Measurements from ENCODE around the gene CABCOCO1.
A peak's percentile ranks its signal among the peaks of the same experiment; 100 is the strongest.
"Not testable (repeated sequence)": the region's sequence is repeated elsewhere in the genome, so short reads cannot be mapped to it uniquely, and the experiment has no call there.

Gene CABCOCO1

GRCh38 chr10:61735882-61736281 is 73.2 kb downstream of the CABCOCO1 start:
- H3K9me3 ChIP-seq (ENCODE audit: control insufficient read depth, insufficient read depth, low read length) = no peaks in the 10 kb centered on the region
- DNase-seq (ENCODE audit: low read depth, low spot score) = no peak
- H3K4me3 ChIP-seq (ENCODE audit: low read length) = no peak overlapping the region
- no peaks in the 10 kb centered on the region for H3K4me1 ChIP-seq (ENCODE audit: control insufficient read depth, insufficient read depth, low read length)
- no CpG with 5 or more reads among the region's 3 CpGs for WGBS (ENCODE audit: insufficient coverage, insufficient read length)
- no peak overlapping the region for H3K27ac ChIP-seq (ENCODE audit: low read length)
- H3K27me3 ChIP-seq (ENCODE audit: control insufficient read depth, insufficient read depth, low read length) = no peaks in the 10 kb centered on the region
- H3K36me3 ChIP-seq (ENCODE audit: control insufficient read depth, insufficient read depth, low read length) = no peaks in the 10 kb centered on the region

GRCh38 chr10:61737455-61737854 is 74.7 kb downstream of the CABCOCO1 start:
- not testable (repeated sequence) for H3K27me3 ChIP-seq (ENCODE audit: control insufficient read depth, insufficient read depth, low read length); DNase-seq (ENCODE audit: low read depth, low spot score); H3K36me3 ChIP-seq (ENCODE audit: control insufficient read depth, insufficient read depth, low read length); H3K4me1 ChIP-seq (ENCODE audit: control insufficient read depth, insufficient read depth, low read length); H3K4me3 ChIP-seq (ENCODE audit: low read length); H3K9me3 ChIP-seq (ENCODE audit: control insufficient read depth, insufficient read depth, low read length); H3K27ac ChIP-seq (ENCODE audit: low read length)
- no CpG with 5 or more reads among the region's 6 CpGs for WGBS (ENCODE audit: insufficient coverage, insufficient read length)

DNA sequence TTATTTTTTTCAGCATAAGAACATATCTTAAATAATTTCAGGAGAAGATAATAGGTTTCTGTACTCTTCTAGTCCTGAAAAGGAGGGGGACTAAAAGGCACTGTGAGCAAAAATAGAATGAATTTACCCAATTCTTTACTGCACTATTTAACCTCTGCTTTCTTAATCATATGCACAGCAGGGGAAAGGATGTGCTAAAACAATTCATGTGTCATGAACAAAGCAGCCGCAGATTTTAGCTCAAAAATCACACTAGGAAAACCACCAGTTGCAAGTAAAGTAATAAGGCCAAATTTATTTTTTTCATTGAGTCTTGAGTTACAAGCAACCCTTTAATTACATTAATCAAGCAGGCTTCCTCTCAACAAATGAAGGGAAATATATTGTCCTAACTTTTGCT is 80.1 kb downstream of the CABCOCO1 start:
- DNase-seq (ENCODE audit: low read depth, low spot score) = no peak
- Histone ChIP-seq H3K9me3 (ENCODE audit: control insufficient read depth, insufficient read depth, low read length) (no peaks in the 10 kb centered on the region), H3K27me3 (ENCODE audit: control insufficient read depth, insufficient read depth, low read length) (no peaks in the 10 kb centered on the region), H3K27ac (ENCODE audit: low read length) (no peak overlapping the region), H3K4me3 (ENCODE audit: low read length) (no peak overlapping the region), H3K4me1 (ENCODE audit: control insufficient read depth, insufficient read depth, low read length) (no peaks in the 10 kb centered on the region), H3K36me3 (ENCODE audit: control insufficient read depth, insufficient read depth, low read length) (no peaks in the 10 kb centered on the region)
- no CpG with 5 or more reads among the region's 1 CpG for WGBS (ENCODE audit: insufficient coverage, insufficient read length)

DNA sequence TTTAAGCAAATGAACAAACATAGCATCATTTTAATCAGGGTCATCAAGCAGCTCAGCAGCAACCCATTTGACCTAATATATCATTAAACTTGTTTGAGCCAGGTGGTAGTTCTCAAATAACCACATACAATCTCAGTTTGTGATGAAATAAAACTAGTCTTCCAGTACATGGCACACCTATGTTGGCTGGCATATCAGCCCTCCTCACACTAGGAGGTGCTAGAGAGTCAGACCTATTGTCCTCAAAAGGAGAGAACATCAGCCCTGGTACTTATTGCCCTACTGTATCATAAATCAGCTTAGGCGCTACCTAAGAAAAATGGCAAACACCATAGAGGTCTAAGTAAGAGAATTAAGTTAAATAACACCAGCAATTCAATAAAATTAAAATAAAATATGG is 81.7 kb downstream of the CABCOCO1 start:
- Histone ChIP-seq H3K9me3 (ENCODE audit: control insufficient read depth, insufficient read depth, low read length) (no peaks in the 10 kb centered on the region), H3K36me3 (ENCODE audit: control insufficient read depth, insufficient read depth, low read length) (no peaks in the 10 kb centered on the region), H3K4me1 (ENCODE audit: control insufficient read depth, insufficient read depth, low read length) (no peaks in the 10 kb centered on the region), H3K27ac (ENCODE audit: low read length) (no peak overlapping the region), H3K27me3 (ENCODE audit: control insufficient read depth, insufficient read depth, low read length) (no peaks in the 10 kb centered on the region), H3K4me3 (ENCODE audit: low read length) (no peak overlapping the region)
- WGBS (ENCODE audit: insufficient coverage, insufficient read length) = no CpG with 5 or more reads among the region's 1 CpG
- peak; percentile 16 for DNase-seq (ENCODE audit: low read depth, low spot score)

GRCh38 chr10:61746377-61746776 is 83.6 kb downstream of the CABCOCO1 start:
- H3K4me1 ChIP-seq (ENCODE audit: control insufficient read depth, insufficient read depth, low read length) = no peaks in the 10 kb centered on the region
- H3K27ac ChIP-seq (ENCODE audit: low read length) = no peak overlapping the region
- no peaks in the 10 kb centered on the region for H3K9me3 ChIP-seq (ENCODE audit: control insufficient read depth, insufficient read depth, low read length)
- WGBS (ENCODE audit: insufficient coverage, insufficient read length) = 100% methylated on average over 1 of the region's 2 CpGs
- no peaks in the 10 kb centered on the region for H3K36me3 ChIP-seq (ENCODE audit: control insufficient read depth, insufficient read depth, low read length)
- DNase-seq (ENCODE audit: low read depth, low spot score) = no peak
- no peak overlapping the region for H3K4me3 ChIP-seq (ENCODE audit: low read length)
- no peaks in the 10 kb centered on the region for H3K27me3 ChIP-seq (ENCODE audit: control insufficient read depth, insufficient read depth, low read length)

DNA sequence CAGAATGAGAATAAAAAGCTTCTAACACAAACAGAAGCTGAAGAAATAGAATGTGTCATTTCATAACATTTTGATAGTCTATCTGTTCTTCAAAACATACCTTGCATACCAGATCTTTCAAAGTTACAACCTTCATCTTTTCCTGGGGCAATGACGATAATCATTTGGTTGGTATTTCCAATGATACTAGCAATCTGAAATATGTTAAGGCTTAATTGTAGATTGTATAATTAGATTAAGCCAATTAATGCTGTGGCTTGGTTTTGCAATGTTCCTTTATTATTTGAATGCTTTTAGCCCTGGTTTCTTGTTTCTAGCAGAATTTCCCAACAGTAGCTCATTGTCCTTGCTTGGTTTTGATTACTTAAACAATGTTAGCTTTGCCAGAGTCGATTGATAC is 84.6 kb downstream of the CABCOCO1 start:
- no peak for DNase-seq (ENCODE audit: low read depth, low spot score)
- no peak overlapping the region for H3K27ac ChIP-seq (ENCODE audit: low read length)
- no peaks in the 10 kb centered on the region for H3K4me1 ChIP-seq (ENCODE audit: control insufficient read depth, insufficient read depth, low read length)
- H3K36me3 ChIP-seq (ENCODE audit: control insufficient read depth, insufficient read depth, low read length) = no peaks in the 10 kb centered on the region
- no peaks in the 10 kb centered on the region for H3K9me3 ChIP-seq (ENCODE audit: control insufficient read depth, insufficient read depth, low read length)
- H3K4me3 ChIP-seq (ENCODE audit: low read length) = no peak overlapping the region
- H3K27me3 ChIP-seq (ENCODE audit: control insufficient read depth, insufficient read depth, low read length) = no peaks in the 10 kb centered on the region
- no CpG with 5 or more reads among the region's 2 CpGs for WGBS (ENCODE audit: insufficient coverage, insufficient read length)

DNA sequence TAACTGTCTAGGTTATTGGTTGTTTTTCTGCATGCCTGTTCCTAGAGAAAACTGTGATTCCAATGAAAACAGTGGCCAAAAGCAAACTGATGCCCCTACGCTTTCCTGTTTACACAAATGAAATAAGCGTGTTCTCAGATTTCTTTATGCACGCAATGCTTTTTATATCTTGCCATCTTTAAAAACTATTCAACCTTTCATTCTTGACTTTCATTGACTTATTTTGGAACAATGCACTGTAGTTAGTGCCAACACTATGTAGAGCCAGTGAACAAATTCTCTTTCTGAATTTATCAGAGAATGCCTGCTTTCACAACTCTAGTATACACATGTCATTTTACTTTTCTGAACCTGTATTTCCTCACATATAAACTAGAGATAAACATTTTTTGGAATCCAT is 86.6 kb downstream of the CABCOCO1 start:
- Histone ChIP-seq H3K36me3 (ENCODE audit: control insufficient read depth, insufficient read depth, low read length) (no peaks in the 10 kb centered on the region), H3K27me3 (ENCODE audit: control insufficient read depth, insufficient read depth, low read length) (no peaks in the 10 kb centered on the region), H3K4me1 (ENCODE audit: control insufficient read depth, insufficient read depth, low read length) (no peaks in the 10 kb centered on the region), H3K27ac (ENCODE audit: low read length) (no peak overlapping the region), H3K4me3 (ENCODE audit: low read length) (no peak overlapping the region), H3K9me3 (ENCODE audit: control insufficient read depth, insufficient read depth, low read length) (no peaks in the 10 kb centered on the region)
- WGBS (ENCODE audit: insufficient coverage, insufficient read length) = no CpG with 5 or more reads among the region's 3 CpGs
- DNase-seq (ENCODE audit: low read depth, low spot score) = no peak

- Histone ChIP-seq H3K4me1 (ENCODE audit: control insufficient read depth, insufficient read depth, low read length) (no peaks in the 10 kb centered on the region), H3K27me3 (ENCODE audit: control insufficient read depth, insufficient read depth, low read length) (no peaks in the 10 kb centered on the region), H3K27ac (ENCODE audit: low read length) (no peak overlapping the region), H3K36me3 (ENCODE audit: control insufficient read depth, insufficient read depth, low read length) (no peaks in the 10 kb centered on the region), H3K9me3 (ENCODE audit: control insufficient read depth, insufficient read depth, low read length) (no peaks in the 10 kb centered on the region), H3K4me3 (ENCODE audit: low read length) (no peak overlapping the region)
- no CpG with 5 or more reads among the region's 6 CpGs for WGBS (ENCODE audit: insufficient coverage, insufficient read length)
- peak; percentile 71 for DNase-seq (ENCODE audit: low read depth, low spot score)
Measured at GRCh38 chr10:61750943-61751471, 88.3 kb downstream of the CABCOCO1 start.

DNA sequence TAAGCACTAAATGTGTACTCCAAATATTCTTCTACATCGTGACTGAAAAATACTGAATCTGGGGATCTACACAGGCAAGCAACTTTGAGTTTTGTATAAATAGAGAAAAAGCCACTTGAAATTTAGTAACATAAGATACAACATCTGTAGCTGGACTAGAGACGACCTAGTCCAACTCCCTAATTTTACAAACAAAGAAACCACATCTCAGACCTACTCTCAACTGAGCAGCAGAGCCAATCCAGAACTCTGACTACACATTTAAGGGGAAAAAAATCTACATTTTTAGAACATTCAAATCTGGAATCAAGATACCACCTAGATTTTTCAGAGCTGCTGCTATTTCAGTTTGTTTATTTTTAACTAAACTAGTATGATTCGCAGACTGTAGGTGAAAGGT is 88.9 kb downstream of the CABCOCO1 start:
- H3K4me3 ChIP-seq (ENCODE audit: low read length) = no peak overlapping the region
- no peak for DNase-seq (ENCODE audit: low read depth, low spot score)
- H3K4me1 ChIP-seq (ENCODE audit: control insufficient read depth, insufficient read depth, low read length) = no peaks in the 10 kb centered on the region
- no peaks in the 10 kb centered on the region for H3K36me3 ChIP-seq (ENCODE audit: control insufficient read depth, insufficient read depth, low read length)
- no peak overlapping the region for H3K27ac ChIP-seq (ENCODE audit: low read length)
- WGBS (ENCODE audit: insufficient coverage, insufficient read length) = no CpG with 5 or more reads among the region's 3 CpGs
- no peaks in the 10 kb centered on the region for H3K27me3 ChIP-seq (ENCODE audit: control insufficient read depth, insufficient read depth, low read length)
- H3K9me3 ChIP-seq (ENCODE audit: control insufficient read depth, insufficient read depth, low read length) = no peaks in the 10 kb centered on the region

DNA sequence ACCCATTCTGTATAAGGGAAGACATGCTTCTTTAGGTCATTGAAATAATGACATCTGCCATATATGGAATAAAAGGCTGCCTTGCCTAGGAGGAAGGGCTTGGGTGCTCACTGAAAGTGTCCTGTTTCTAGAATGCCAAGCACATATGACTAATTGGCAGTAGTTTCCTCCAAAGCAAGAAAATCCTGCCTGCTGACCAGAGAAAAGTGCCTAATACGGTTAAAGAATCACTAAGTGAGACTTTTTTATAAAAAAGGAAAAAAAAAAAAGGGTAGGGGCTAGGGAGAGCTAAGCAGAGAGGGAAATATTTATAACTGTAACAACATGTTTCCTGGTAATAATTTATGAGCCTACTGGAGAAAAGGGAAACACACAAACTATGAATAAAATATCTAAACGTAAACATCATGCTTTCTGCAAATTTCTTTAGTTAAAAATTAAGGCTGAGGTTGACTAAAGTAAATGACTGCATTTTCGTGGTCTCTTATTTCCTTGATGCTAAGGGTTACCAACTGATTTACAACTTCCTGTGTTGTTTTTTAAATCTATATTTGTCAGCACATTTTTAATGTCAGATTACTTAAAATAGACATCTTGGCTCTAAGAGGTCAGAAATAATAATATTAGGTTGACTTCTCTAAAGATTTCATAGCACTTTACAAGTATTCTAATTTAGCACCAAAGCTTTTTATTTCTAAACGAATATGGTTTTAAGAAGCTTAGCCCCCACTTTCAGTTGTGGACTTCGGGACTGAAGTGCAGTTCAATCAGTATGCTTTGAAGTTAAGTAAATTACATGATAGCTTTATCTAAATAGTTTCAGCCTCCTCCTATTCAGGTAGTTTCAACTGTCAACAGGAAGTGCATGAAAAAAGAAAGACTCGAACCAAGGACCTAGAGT is 89.6 kb downstream of the CABCOCO1 start:
- no peak overlapping the region for H3K4me3 ChIP-seq (ENCODE audit: low read length)
- no peak overlapping the region for H3K27ac ChIP-seq (ENCODE audit: low read length)
- no peaks in the 10 kb centered on the region for H3K4me1 ChIP-seq (ENCODE audit: control insufficient read depth, insufficient read depth, low read length)
- H3K36me3 ChIP-seq (ENCODE audit: control insufficient read depth, insufficient read depth, low read length) = no peaks in the 10 kb centered on the region
- WGBS (ENCODE audit: insufficient coverage, insufficient read length) = no CpG with 5 or more reads among the region's 6 CpGs
- no peak for DNase-seq (ENCODE audit: low read depth, low spot score)
- H3K9me3 ChIP-seq (ENCODE audit: control insufficient read depth, insufficient read depth, low read length) = no peaks in the 10 kb centered on the region
- no peaks in the 10 kb centered on the region for H3K27me3 ChIP-seq (ENCODE audit: control insufficient read depth, insufficient read depth, low read length)

GRCh38 chr10:61753453-61753852 is 90.7 kb downstream of the CABCOCO1 start:
- no CpG with 5 or more reads among the region's 3 CpGs for WGBS (ENCODE audit: insufficient coverage, insufficient read length)
- Histone ChIP-seq H3K27ac (ENCODE audit: low read length) (no peak overlapping the region), H3K36me3 (ENCODE audit: control insufficient read depth, insufficient read depth, low read length) (no peaks in the 10 kb centered on the region), H3K4me3 (ENCODE audit: low read length) (no peak overlapping the region), H3K4me1 (ENCODE audit: control insufficient read depth, insufficient read depth, low read length) (no peaks in the 10 kb centered on the region), H3K27me3 (ENCODE audit: control insufficient read depth, insufficient read depth, low read length) (no peaks in the 10 kb centered on the region), H3K9me3 (ENCODE audit: control insufficient read depth, insufficient read depth, low read length) (no peaks in the 10 kb centered on the region)
- DNase-seq (ENCODE audit: low read depth, low spot score) = no peak

Measured in iPS DF 6.9 (cell line).